H1 (cell line): ENCODE measurements around the gene FBXL14. TPM values are rescaled to one million over a fixed set of nuclear protein-coding genes. Genes with fewer than 3 reads are reported as not detected.

Source experiments
- ATF3 ChIP-seq: IDR thresholded peaks from 2 replicates; pipeline ENCODE4 v1.6.1; 2011; ENCODE audit warnings: low read depth, mild to moderate bottlenecking, low read length; ENCODE audit not compliant: insufficient read depth
- polyA plus RNA-seq, 7 experiments: library from polyadenylated mRNA; depleted of rRNA in 3 of 7; stranded (reverse) in 5 of 7; unstranded in 2 of 7; fragments of >200 nt in 5 of 7; fragments of 200-250 nt in 2 of 7; gene quantifications; 1 replicate in 5 of 7; 2 replicates in 1 of 7; 4 replicates in 1 of 7; pipeline versions ENCODE4 v1.2.1 to v1.2.3, GENCODE V29; 2011 to 2013; ENCODE audit warnings: missing spikeins in 2 of 7, mixed read lengths in 2 of 7
- total RNA-seq: library from RNA; stranded (reverse); fragmentation: NEBNext Ultra II Directional; extraction: Animal tissue kit (Norgen Biotek cat#: 25700); gene quantifications from 2 replicates; pipeline ENCODE4 v1.2.1, GENCODE V29; 2021

FBXL14 gene
- total and polyA plus RNA-seq, 2 of the 8 experiments (the other 6 are each of a cell fraction or from before 2014, with no cell fraction given) = 5.5 to 9.6 TPM

GRCh38 chr12:1567852-1568251, 26.5 kb downstream of the FBXL14 start (continued):
- TF ChIP-seq ATF3 = no peak
